ENCODE results near the gene FA2H.
"Not testable (repeated sequence)": the region's sequence is repeated elsewhere in the genome, so short reads cannot be mapped to it uniquely, and the experiment has no call there.

FA2H gene

GRCh38 chr16:74769586-74770190 lies 4.9 kb downstream of the FA2H start:
- no peak for DNase-seq

GRCh38 chr16:74768239-74768638 lies 6.4 kb downstream of the FA2H start:
- no peak for DNase-seq

DNA sequence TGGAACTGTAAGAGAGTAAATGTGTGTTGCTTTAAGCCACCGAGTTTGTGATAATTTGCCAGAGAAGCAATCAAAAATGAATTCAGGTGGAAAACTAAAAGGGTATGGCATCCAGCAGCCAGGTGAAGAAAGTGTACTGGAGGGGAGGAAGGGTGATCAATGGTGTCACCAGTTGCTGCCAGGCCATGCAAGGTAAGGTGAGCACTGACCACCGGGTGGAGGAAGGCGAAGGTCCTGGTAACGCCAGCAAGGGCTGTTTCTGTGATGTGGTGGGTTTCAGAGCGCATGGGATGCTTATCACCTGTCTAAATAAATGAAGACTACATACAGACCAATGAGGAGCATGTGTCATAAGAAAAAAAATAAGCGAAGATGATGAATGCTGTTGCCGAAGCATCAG lies 6.9 kb downstream of the FA2H start:
- no peak for DNase-seq

- no peak for DNase-seq
These were observed 7.9 kb downstream of the FA2H start for GRCh38 chr16:74766729-74767128.

DNA sequence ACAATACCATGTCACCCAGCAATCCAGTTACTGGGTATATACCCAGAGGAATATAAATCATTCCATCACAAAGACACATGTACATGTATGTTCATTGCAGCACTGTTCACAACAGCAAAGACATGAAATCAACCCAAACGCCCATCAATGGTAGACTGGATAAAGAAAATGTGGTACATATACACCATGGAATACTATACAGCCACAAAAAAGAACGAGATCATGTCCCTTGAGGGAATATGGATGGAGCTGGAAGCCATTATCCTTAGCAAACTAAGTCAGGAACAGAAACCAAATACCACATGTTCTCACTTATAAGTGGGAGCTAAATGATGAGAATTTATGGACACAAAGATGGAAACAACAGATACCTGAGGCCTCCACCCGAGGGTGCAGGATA lies 10.4 kb downstream of the FA2H start:
- DNase-seq, result not testable (repeated sequence)

DNA sequence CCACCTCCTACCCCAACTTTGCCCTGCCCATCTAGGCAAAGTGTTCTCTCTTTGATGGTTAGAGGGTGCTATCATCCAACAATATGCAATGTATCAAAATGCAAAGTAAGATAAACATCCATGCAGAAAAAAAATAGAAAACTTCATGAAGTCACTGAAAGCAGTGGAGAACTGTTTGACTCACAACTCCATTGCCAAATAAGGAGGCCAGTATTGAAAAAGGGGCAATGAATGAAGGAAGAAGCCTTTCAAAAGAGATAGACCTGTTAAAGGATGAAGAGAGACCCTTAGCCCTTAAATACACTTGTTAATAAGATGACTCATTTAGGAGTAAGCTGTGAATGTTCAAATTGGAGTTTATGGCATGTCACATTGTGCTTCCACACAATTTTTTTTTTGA lies 13.0 kb downstream of the FA2H start:
- no peak for DNase-seq

GRCh38 chr16:74760007-74760767 lies 14.4 kb downstream of the FA2H start:
- DNase-seq, result no peak

DNA sequence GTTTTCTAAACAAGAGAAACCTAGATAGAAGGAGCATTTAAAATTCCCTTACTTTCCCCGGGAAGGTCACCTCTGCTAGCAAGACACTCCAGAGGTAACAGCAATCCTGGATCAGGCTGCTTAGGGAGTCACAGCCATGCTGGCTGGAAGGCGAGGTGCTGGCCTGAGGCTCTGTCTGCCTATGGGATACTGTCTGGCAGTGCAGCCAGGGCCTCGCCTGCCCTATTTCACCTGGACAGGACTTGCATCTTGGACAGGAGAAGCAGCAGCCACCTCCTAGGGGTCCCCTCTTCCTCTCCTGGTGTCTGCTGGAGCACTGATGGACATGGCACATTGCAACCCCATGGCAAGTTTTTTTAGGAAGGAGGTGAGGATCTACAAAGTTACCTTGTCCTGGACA lies 15.1 kb downstream of the FA2H start:
- DNase-seq, result no peak

DNA sequence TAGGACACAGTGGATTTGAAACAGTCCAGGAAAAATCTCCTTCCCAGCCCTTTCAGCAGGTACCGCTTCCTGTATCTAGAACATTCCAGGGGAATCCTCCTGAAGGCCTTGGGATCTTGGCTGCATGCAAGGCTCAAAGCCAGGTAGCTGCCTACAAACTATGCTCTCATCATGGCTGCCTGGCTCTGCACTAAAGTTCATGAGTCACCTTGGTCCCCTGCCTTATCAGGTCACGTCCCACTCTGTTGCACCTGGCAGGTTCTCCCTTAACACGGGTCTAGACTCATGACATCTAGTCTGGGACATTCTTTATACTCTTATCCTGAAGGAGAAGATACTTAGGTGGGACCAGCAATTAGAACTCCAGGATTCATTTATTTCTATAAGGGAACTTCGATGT lies 15.8 kb downstream of the FA2H start:
- no peak for DNase-seq

DNA sequence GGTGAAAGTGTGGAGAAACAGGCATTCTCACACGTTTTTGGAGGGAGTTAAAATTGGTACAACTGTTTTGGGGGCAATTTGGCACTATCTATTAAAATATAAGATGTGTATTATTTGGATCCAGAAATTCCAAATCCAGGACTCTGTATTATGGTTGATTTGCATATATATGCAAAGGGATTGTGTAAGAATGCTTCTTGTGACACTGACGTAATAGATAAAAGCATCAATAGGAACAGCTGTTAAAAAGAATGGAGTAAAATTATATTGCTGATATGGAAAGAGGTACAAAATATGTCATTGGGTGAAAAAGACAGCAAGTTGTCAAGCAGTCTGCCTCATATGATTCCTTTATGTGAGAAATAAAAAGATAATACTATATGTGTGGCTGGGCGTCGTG lies 17.3 kb downstream of the FA2H start:
- no peak for DNase-seq

- no peak for DNase-seq
These were observed 18.4 kb downstream of the FA2H start for GRCh38 chr16:74756203-74756602.

GRCh38 chr16:74753180-74753579 lies 21.4 kb downstream of the FA2H start:
- DNase-seq, result no peak

- no peak for DNase-seq
These were observed 21.9 kb downstream of the FA2H start for GRCh38 chr16:74752756-74753155.

- DNase-seq, result no peak
These were observed 22.4 kb downstream of the FA2H start for GRCh38 chr16:74752258-74752657.

DNA sequence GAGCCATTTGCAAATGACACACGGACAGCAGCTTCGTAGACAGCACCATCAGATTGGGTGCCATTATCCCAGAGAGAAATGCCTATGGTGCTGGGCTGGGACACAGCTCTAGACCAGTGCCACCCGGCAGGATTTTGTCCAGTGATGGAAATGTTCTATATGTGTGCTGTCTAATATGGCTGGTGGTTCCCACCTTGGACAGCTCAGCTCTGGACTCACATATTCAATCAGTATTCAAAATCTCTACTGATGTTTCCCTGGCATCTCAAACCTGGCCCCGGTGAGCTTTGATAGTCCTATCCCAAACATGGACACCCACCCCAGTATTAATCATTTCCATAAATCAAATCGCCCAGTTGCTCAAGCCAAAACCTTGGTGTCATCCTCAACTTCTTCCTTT lies 23.0 kb downstream of the FA2H start:
- DNase-seq, result no peak

GRCh38 chr16:74749291-74750055 lies 25.1 kb downstream of the FA2H start:
- no peak for DNase-seq

DNA sequence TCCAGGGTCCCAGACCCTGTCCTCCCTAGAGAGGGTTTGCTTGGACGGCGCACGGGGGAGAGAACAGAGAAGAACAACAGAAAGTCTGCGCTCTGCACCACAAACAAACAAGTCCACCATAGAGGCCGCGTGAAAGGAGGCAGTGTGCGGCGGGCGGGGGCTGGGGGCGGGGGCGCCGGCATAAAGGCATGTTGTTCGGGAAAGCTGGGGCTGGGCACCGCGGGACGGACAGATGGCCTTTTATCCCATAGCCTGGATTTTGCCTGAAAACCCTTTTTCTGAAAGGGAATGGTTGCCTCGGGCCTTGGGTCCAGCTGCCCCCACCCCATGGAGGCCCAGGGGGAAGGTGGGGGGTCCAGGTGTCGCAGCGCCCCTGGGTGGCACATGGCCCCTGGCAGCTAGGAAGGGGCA lies 26.0 kb downstream of the FA2H start:
- no peak for DNase-seq

- no peak for DNase-seq
These were observed 26.7 kb downstream of the FA2H start for GRCh38 chr16:74747716-74748615.

DNA sequence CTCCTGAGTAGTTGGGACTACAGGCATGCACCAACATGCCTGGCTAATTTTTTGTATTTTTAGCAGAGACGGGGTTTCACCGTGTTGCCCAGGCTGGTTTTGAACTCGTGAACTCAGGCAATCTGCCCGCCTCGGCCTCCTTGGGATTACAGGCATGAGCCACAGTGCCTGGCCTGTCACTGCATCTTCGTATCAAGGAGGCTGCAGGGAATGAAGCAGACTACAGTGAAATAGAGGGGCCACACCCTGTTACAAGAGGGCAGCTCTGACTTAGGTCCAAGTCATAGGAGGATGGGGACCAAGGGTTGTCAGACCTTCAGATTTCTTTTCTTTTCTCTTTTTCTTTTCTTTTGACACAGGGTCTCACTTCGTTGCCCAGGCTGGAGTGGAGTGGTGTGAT lies 28.7 kb downstream of the FA2H start:
- DNase-seq, result no peak

- DNase-seq, result no peak
These were observed 29.5 kb downstream of the FA2H start for GRCh38 chr16:74745109-74745615.

- no peak for DNase-seq
These were observed 30.1 kb downstream of the FA2H start for GRCh38 chr16:74744566-74744965.

GRCh38 chr16:74743668-74744299 lies 30.8 kb downstream of the FA2H start:
- DNase-seq, result peak; percentile 58

All from NCI-H2227 treated with DMSO at 0.1 percent for 48 hours (cell line).